Measurements from ENCODE around the gene HK3. TPM values are rescaled to one million over a fixed set of nuclear protein-coding genes. Genes with fewer than 3 reads are reported as not detected.

The HK3 gene
- total and polyA plus RNA-seq, 2 of the 8 experiments (the other 6 are each of a cell fraction or from before 2014, with no cell fraction given): not detected

DNA sequence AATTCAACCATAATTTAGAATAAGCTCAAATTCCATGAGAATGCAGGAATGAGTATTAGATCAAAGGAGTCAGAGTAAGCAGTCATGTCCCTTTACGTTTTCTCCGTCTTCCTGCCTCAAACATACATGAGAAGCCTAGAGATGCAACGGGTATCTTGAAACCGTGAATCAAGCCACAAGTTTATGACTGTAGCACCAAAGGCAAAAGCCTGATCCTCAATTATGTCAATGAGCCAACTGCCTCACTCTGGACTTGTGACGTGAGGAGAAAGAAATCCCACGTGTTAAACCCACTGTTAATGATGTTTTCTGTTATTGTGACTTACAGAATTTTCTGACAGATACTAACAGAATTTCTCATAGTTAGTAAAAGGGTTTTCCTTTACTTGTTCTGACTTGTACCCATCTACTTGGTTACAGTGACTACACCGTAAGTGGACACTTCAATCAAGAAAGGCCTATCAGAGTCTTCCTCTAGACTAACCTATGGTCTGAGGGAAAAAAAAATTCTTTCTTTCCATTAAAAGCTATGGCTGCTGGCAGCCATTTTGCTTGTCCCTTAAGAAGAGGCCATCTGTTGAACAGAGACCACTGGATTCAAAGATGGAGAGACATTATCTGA, 35.3 kb upstream of the HK3 start:
- POLR2A ChIA-PET (ENCODE audit: partially characterized antibody): interaction anchor here (1.2 kb wide), 1 partner anchor 48 kb away, joined by 3 read pairs; no protein-coding TSS in a partner anchor
- WGBS, 2 experiments (ENCODE audit: extremely low coverage in 1 of 2, insufficient coverage in 1 of 2, insufficient read length in 1 of 2, insufficient replicate concordance in 2 of 2, low coverage in 1 of 2, low lambda C conversion rate in 2 of 2, missing lambda C conversion rate in 1 of 2): 90% methylated on average over 7 of the region's 7 CpGs; no CpG with 5 or more reads in 1 of the 2 experiments
- Histone ChIP-seq H3K27me3 (replicated peaks in 1 of 4; ENCODE audit: control insufficient read depth in 3 of 4, extremely low read depth in 1 of 4, insufficient read depth in 3 of 4, low read length in 3 of 4) (no peaks in the 10 kb centered on the region), H3K56ac (replicated peaks; ENCODE audit: insufficient read length, low read depth, low read length) (no peak overlapping the region), H2BK15ac (ENCODE audit: low read length) (no peak overlapping the region), H2AFZ (ENCODE audit: low read length) (no peak overlapping the region), H3K9ac (replicated peaks in 1 of 4; ENCODE audit: extremely low read depth in 1 of 4, low read depth in 3 of 4, low read length in 3 of 4) (no peak overlapping the region), H3K14ac (ENCODE audit: insufficient read length) (no peak overlapping the region), H3K4me3 (ENCODE audit: extremely low read depth in 1 of 4, insufficient read depth in 2 of 4, low read depth in 3 of 4, low read length in 4 of 4) (no peak overlapping the region), H3K4me1 (replicated peaks in 1 of 4; ENCODE audit: control insufficient read depth in 3 of 4, insufficient read depth in 4 of 4, low read length in 3 of 4) (no peaks in the 10 kb centered on the region; a peak in 1 of 7 replicates), H3K23me2 (ENCODE audit: low read depth, low read length) (no peaks in the 10 kb centered on the region), H3K4me2 (ENCODE audit: insufficient read depth in 1 of 2, low read depth in 2 of 2, low read length in 2 of 2) (no peak overlapping the region), H2BK12ac (ENCODE audit: low read depth, low read length) (no peak overlapping the region), H2BK5ac (ENCODE audit: low read depth, low read length) (no peak overlapping the region), H3K27ac (ENCODE audit: low read depth, low read length) (no peak overlapping the region), H4K5ac (ENCODE audit: insufficient read length, low read depth, low read length) (no peak overlapping the region), H4K91ac (replicated peaks; ENCODE audit: insufficient read length, low read length) (no peak overlapping the region), H2BK120ac (replicated peaks; ENCODE audit: low read depth, low read length) (no peak overlapping the region), H4K8ac (ENCODE audit: extremely low read depth, insufficient read depth, low read length) (no peak overlapping the region), H3K23ac (ENCODE audit: insufficient read length) (no peak overlapping the region), H2BK20ac (ENCODE audit: low read length) (no peak overlapping the region), H4K20me1 (replicated peaks in 1 of 2; ENCODE audit: control insufficient read depth in 1 of 2, insufficient read depth in 2 of 2, low read length in 2 of 2) (no peaks in the 10 kb centered on the region), H3K9me3 (ENCODE audit: insufficient read depth in 2 of 2, low read depth in 1 of 2, low read length in 1 of 2) (no peaks in the 10 kb centered on the region), H3K18ac (ENCODE audit: extremely low read depth, low read length) (no peak overlapping the region), H2AK5ac (ENCODE audit: low read depth, low read length) (no peak overlapping the region), H3K79me1 (ENCODE audit: low read depth, low read length) (no peaks in the 10 kb centered on the region), H3K36me3 (ENCODE audit: control insufficient read depth in 2 of 4, insufficient read depth in 4 of 4, low read length in 3 of 4) (peaks cover 0 to 31% (median 4%) of the 10 kb centered on the region in 4 experiments; a peak in 4 of 8 replicates), H3K4ac (replicated peaks; ENCODE audit: insufficient read length, low read depth, low read length) (no peak overlapping the region), H3K79me2 (ENCODE audit: control insufficient read depth in 1 of 2, insufficient read depth in 2 of 2, low read length in 2 of 2) (no peaks in the 10 kb centered on the region)
- CTCF ChIA-PET (ENCODE audit: partially characterized antibody): interaction anchor here (0.6 to 1.6 kb wide), 2 partner anchors 55 to 138 kb away, joined by 3 to 4 read pairs; no protein-coding TSS in a partner anchor
- TF ChIP-seq CTCF (IDR thresholded peaks at IDR 0.05; ENCODE audit: control extremely low read depth in 1 of 3, insufficient read depth in 1 of 3, low read depth in 1 of 3, low read length in 3 of 3): no peak
- 0 out of 2 replicates have a peak, but pooled peaks have one; percentile 58 for TF ChIP-seq YY1 (IDR thresholded peaks at IDR 0.05; ENCODE audit: low read depth, low read length)
- no peak for DNase-seq (ENCODE audit: low read depth in 1 of 2, low spot score in 2 of 2)
- no peak for FAIRE-seq

Measured in H1 (cell line).